GM21367 (cell line): ENCODE data around the gene TROAP.
"Not testable (repeated sequence)": the region's sequence is repeated elsewhere in the genome, so short reads cannot be mapped to it uniquely, and the experiment has no call there.

Source experiments
- ATAC-seq: cut with Tn5 transposase; IDR thresholded peaks from one replicate; pipeline ENCODE4 v1.9.1; 2021; ENCODE audit not compliant: unreplicated experiment

TROAP gene

DNA sequence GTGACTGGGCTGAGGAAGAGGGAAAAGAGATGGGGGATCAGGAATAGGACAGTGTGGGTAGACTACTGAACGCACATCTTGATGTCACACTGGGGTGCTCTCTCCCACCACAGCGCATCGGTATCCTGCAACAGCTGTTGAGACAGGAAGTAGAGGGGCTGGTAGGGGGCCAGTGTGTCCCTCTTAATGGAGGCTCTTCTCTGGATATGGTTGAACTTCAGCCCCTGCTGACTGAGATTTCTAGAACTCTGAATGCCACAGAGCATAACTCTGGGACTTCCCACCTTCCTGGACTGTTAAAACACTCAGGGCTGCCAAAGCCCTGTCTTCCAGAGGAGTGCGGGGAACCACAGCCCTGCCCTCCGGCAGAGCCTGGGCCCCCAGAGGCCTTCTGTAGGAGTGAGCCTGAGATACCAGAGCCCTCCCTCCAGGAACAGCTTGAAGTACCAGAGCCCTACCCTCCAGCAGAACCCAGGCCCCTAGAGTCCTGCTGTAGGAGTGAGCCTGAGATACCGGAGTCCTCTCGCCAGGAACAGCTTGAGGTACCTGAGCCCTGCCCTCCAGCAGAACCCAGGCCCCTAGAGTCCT, 7.1 kb downstream of the TROAP start:
- no peak for ATAC-seq

DNA sequence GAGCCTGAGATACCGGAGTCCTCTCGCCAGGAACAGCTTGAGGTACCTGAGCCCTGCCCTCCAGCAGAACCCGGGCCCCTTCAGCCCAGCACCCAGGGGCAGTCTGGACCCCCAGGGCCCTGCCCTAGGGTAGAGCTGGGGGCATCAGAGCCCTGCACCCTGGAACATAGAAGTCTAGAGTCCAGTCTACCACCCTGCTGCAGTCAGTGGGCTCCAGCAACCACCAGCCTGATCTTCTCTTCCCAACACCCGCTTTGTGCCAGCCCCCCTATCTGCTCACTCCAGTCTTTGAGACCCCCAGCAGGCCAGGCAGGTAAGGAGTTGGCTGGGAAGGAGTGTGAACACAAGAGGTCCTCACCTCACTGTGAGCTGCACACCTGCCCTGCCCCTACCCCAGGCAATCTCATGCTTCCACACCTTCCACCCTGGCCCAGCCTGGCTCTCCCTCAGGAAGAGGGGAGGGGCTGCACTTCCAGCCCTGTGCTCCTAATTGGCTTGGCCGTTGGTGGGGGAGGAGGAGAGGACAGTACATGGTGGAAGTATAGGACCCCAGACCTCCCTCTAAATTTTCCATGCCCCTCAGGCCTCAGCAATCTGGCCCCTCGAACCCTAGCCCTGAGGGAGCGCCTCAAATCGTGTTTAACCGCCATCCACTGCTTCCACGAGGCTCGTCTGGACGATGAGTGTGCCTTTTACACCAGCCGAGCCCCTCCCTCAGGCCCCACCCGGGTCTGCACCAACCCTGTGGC, 7.8 kb downstream of the TROAP start:
- no peak for ATAC-seq

DNA sequence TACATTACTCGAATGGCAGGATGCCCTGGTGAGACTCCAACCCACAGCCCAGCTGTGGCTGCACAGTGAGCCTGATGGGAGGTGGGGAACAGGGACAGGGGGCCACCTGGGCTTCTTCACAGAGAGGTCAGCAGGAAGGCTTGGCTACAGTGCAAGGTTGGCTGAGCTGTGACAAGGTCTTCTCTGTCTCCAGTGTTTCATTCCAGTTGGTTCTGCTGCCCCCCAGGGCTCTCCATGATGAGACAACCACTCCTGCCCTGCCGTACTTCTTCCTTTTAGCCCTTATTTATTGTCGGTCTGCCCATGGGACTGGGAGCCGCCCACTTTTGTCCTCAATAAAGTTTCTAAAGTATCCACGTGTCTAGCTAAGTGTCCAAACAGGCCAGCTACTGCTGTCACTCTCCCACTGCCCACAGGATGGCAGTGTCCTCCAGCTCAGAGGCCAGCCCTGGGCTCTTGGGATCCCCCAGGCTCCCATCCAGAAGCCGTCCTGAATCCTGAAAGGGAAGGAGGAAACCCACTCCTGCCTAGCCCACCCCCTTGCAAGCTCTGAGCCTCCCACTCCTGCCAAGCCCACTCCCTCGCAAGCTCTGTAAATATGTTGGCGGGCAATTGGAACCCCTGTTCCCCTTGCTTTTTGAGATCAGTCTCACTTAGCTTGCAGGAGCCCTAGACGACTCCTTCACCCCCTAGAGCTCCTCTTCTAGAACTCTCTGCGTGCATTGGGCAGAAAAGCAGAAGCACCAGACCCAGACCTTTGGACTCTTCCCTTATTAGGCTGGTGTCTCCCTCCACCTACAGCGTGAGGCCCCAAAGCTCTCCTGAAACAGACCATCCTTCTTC, 8.5 kb downstream of the TROAP start:
- ATAC-seq: no peak

DNA sequence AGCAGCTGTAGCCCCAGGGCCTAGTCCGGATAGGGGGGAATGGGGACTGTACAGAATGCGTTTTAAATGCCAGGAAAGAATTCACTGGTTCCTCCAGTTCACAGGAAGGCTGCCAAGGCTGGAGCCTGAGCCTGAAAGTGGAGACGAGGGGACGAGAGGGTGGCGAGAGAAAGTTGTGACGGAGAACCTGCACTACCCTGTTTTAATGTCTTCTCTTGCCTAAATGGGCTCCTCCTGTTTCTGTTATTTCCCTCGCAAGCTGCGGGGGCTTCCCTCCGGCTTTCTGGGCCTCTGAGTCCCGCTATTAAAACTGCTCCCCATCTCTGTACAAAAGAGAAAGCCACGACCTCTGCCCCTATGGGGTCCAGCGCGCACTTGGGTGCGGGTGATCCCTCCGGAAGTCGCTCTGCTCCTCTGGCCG, 9.4 kb downstream of the TROAP start:
- no peak for ATAC-seq

DNA sequence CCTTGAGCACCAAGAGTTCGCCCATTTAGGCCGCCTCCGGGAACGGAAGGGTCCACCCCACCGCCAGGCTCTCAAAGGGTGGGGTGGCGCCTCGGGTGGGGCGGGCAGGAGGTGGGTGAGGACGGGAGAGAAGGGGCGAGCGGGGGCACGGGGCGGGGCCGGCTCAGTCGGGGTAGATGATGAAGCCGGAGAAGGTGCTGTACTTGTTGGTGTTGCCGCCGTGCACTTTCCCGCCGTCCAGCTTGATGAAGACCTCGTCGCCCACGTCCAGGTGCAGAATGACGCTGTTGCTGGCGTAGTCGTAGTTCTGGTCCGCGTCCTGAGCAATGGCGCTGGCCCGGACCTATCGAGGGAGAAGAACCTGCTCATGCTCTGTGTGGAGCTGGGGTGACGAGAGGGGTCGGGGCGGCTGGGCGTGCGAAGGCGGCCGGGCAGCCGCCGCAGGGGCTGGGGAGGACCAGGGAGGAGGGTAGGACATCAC, 9.9 kb downstream of the TROAP start:
- no peak for ATAC-seq

DNA sequence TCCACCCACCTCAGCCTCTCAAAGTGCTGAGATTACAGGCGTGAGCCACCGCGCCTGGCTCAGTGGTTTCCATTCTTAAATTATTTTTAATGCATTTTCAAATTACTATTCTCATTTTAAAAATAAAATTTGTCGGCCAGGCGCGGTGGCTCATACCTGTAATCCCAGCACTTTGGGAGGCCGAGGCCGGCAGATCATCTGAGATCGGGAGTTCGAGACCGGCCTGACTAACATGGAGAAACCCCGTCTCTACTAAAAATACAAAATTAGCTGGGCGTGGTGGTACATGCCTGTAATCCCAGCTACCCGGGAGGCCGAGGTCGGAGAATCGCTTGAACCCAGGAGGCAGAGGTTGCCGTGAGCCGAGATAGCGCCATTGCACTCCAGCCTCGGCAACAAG, 10.7 kb downstream of the TROAP start:
- ATAC-seq: not testable (repeated sequence)

DNA sequence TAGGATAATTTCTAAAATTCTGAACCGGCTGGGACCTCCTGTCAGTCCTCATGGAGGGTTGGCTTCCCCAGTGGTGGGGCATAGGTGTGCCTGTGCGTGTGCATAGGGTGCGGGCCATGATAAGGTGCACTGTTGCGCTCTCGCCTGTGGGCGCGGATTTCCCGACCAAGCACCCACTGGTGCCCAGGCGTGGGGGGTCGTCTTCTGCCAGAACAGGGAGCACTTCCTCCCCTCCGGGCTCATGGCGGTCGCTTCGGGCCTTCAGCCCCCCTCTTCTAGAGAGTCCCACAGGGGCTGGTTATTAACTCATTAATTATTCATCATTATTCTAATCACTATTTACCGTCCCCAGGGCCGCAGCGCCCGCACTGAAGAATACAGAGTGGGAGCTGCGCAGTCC, 11.2 kb downstream of the TROAP start:
- no peak for ATAC-seq

DNA sequence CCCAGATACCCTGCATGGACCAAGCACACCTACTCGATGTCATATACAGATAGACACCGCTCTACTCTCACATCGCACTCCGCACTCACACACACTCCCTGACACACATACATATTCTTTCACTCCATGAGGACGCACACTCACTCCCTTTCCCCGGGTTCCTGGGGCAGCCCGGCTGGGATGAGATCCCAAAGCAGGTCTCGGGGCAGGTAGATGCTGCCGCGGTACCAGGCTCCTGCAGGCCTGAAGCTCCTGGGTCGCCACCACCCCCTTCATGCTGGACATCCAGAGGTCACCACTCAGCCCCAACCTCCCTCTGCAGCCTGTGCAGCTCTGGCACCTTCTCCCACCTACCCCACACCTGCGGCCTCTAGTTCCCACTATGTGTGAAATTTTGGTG, 11.6 kb downstream of the TROAP start:
- ATAC-seq: no peak

DNA sequence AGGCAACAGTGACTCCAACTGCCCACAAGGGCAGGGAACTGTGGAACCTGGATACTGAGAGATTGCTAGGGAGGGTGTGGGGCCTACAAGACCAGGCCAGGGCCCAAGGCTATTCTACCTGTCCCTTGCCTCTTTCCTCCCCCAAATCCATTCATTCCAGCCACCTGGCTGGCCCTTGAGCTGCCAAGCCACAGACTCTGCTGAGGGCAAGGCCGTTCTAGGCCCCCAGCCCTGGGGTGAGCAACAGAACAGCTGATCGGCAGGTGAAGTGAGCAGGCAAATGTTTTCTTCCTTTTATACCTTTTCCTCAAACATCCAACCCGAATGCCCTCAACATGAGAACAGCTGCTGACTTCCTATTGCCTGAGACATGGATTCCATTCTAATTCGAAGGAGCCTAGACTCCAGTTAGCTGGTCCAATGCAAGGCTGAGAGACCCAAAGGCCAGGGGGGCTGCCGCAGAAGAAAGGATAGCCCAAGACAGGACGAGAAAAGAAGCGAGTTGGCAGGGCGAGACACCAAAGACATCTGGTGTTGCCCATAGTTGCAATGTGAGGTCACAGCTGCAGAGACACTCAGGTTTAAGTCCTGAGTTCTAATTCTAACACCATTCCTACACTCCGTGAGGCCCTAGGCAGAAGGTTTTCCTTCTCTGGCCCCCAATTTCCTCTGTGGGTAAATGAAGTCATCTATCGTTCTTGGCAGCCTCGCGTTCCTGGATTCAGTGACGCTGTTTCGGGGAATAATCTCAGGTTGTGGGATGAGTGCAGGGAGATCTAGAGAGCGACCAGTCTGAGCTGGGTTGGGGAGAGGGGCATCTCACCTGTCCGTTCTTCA, 12.3 kb downstream of the TROAP start:
- ATAC-seq: no peak

DNA sequence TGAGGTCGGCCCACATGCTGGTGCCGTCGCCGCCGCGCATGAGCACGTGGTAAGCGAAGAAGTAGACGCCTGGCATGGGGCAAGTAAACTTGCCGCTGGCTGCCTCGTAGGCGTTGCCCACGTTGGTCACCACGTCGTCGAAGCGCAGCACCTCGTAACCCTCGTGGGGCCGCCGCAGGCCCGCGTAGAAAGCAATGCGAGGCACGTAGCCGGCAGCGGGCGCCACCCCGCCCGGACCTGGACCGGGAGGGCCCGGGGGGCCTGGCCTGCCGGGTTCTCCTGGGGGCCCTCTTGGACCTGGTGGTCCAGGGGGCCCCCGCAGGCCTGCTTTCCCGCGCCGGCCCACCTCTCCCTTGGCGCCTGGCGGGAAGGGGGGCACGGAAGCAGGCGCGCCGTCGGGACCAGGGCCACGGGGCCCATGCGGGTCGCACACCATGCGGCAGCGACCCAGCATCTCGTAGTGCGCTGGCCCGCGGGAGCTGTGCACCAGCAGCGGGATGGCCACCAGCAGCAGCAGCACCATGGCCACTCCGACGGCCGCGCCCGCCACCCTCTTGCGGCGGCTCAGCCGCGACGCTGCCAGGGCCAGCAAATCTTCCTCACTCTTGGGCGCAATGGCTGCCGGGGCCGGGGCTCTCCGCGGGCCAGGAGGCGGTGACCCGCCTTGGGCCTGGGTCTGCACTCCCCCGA, 13.0 kb downstream of the TROAP start:
- ATAC-seq: no peak

DNA sequence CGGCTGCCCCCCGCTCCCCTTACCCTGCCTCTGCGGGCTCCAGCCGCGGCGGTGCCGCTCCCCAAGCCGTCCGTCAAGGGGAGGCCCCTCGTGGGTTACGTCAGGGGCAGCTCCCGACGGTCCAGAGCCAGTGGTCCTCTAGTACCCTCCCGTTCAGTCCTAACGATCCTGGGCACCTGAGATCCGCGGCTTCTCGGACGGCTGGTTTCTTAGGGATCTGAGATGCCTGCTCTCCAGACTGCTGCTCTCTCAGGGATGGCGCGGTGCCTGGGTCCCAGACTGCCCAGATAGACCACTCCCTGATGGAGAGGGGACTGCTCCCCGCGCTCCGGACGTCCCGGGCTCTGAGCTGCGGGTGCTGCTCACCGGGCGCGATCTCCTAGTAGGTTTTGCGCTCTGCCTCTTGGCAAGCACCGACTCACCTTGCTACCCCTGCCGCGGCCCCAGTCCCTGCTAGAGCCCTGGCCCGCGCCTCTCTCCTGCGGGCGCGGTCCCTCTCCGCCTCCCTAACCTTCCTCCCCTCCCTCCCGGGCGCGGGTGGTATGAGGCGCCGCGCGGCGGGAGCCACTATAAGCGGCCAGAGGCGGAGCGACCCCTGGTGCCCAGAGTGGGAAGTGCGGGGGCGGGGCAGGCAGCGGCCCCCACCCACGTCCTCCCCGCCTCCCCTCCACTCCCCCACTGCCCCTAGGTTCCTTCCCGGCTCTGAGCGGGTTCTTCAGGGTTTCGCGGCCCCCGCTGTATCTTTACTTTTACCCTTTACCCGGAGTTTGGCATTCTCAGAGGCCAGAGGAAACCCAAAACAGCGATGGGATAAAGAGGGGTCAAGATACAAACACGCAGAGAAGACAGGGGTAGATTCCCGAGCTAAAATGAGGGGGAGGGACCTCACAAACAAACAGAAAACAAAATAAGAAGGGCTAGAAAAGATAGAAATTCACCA, 13.9 kb downstream of the TROAP start, which contains the start of gene C1QL4:
Gene C1QL4, minus strand, starts transcription at position 544 of the 940 bp plus-strand sequence. CDS start 711 bp downstream, outside the sequence.
- no peak for ATAC-seq

DNA sequence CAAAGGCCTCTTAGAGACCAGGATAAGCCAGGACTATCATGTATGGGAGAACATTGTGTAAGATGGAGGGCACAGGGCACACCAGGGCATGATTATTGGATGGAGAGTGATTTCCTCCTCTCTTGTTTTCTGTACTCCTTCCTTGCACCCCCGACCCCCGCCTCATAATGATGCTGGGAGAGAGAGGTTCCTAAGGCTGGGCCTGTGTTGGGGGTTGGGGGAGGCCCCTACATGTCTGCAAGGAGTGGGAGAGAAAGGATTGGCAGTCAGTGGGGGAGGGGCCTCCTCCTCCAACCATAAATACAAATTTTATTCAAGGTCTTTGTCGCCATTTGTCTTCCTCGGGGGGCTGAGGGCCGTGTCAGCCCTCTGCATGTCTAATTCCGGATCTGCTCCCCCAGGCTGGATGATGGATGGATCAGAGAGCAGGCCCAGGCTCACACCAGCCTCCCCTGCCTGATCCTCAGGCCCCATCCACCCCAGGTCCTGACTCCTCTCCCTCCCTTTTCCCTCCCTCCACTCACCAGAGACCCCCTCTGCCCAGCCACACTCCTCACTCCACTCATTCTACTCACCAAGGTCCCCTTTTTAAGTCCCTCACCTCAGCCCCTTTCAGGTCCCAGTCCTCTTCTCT, 15.9 kb downstream of the TROAP start:
- no peak for ATAC-seq

DNA sequence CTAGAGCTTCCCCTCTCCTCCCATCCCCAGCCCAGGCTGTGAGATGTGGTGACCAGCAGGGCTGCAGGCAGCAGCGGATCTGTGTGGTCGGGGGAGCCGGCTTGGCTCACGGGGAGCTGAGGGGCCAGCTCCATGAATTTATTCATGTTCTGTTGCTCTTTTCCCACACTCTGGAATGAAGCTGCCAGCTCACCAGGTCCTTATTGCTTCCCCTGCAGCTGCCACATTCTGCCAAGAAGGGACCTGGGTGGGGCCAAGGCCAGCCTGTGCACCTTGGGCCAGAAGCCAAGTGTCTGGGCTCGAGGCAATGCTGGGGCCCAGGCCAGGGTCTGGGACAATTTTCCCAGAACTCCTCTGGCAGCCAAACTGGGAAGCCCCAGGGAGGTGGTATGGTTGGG, 16.4 kb downstream of the TROAP start:
- no peak for ATAC-seq

DNA sequence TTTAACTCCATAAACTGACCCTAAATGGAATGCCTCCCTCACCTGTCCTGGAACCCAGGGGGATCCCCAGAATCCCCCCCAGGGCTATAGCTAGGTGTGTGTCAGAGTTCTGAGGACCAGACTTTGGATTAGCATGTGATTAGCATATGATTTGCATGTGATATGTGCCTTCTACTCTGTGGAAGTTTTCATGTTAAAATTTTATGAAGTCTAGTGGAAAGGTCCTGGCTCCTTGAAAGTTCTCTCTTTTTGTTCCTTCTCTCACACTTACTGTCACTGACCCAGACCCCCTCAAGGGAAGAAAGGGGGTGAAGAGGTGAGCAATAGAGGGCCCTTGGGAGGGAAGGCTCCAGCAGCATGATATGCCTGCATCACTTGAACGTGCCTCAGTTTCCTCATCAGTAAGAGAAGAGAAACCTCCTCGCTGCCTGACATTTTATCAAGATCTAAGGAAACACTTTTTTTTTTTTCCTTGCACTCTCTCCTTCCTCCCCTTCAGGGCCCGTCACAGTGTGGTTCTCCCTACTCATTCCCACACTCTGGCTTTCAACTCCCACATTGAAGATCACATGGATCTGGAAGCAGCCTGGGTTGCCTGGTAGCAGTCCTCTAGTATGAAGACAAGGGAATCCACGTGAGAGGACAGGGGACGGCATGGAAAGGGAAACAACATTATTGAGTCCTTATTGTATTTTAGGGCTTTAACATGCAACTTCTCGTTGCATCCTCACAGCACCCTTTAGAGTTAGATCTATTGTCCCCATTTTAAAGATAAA, 17.2 kb downstream of the TROAP start:
- no peak for ATAC-seq

DNA sequence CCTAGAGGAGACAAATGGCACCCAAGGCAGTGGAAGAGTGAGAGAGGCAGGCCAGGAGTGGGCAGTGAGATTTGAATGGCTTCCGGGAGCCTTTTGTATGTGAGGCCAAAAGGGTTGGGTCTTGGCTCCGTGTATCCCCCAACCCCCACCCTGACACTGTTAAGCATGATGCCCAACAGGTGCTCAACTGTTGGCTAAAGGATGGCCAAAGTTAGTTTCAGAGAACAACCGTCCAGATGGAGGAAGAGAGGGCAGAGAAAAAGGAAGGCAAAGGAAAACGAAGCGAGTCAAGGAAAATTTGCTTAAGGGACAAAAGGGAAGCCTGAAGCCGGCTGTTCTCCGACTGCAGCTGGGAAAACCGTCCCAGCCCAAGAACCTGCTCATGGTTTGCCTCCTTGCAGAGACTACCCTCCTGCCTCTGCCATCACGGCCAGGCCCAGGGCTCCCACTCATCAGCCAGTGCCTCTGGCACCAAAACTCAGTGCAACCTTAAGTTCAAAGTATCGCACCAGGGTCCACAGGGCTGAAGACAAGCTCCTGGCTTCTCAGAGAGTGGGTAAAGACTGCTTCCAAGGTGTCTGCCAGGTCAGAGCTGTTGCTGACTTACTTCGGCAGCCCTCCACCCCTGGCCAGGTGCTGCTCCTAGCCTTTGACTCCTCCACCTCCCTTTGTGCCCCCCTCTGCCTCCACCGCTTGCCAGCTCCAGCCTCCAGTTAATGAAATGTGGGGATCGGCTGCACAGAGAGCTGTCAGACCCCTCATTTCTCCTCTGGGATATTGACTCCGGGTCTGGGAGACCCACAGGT, 18.1 kb downstream of the TROAP start:
- ATAC-seq: no peak

DNA sequence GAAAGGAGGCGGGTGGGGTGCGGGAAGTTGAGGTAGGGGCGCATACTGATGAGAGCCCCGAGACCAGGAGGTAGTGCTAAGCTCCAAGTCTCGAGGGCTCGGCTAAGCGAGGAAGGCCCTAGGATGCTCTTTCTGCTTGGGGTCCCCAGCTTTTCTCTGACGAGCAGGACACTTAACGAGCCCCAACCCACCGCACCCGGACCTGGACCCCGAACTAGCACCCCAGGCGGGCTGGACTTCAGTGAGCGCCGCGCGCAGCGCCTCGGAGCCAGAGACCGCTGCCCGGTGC, 18.7 kb downstream of the TROAP start:
- no peak for ATAC-seq
